T-helper 1 cell treated with Interleukin-12 subunit alpha and Interleukin-12 subunit beta and Interleukin-4 antibody, amounts not matched to agents 30 ng/mL and 1 ng/mL, for 36 hours (primary cell): ENCODE results near the gene VMA21. TPM values are rescaled to one million over a fixed set of nuclear protein-coding genes. Genes with fewer than 3 reads are reported as not detected.

Experiments used
- total RNA-seq: library from RNA; stranded (reverse); gene quantifications from 2 replicates; pipeline ENCODE4 v1.2.3, GENCODE V29; 2022

The VMA21 gene
- total RNA-seq, 1 donor from 2014 or later, result 36.3 TPM

Other genes starting within 250 kb of the VMA21 start
- not detected in 2 replicates for gene GPR50, start 220.6 kb upstream of the VMA21 start, total RNA-seq
- gene PASD1, start 166.5 kb downstream of the VMA21 start, total RNA-seq, result not detected in 2 replicates